Activated CD4-positive, alpha-beta T cell treated with anti-CD3 and anti-CD28 coated beads, Interleukin-2, amount 50 U/mL, for 1 hour (primary cell): ENCODE results near the gene ZDBF2.
"Not testable (repeated sequence)": the region's sequence is repeated elsewhere in the genome, so short reads cannot be mapped to it uniquely, and the experiment has no call there.

ENCODE experiments used
- DNase-seq: peaks from one replicate; pipeline ENCODE4 v3.0.0-alpha.2; 2020

Gene ZDBF2

GRCh38 chr2:206274434-206275311 lies at the start of gene ZDBF2:
Gene ZDBF2, plus strand, starts transcription at chr2:206274663. Its CDS starts 7,187 bp downstream, at chr2:206281850.
- DNase-seq, result peak; percentile 42

- DNase-seq, result no peak
Measured at GRCh38 chr2:206225435-206226232, 48.8 kb upstream of the ZDBF2 start.

DNA sequence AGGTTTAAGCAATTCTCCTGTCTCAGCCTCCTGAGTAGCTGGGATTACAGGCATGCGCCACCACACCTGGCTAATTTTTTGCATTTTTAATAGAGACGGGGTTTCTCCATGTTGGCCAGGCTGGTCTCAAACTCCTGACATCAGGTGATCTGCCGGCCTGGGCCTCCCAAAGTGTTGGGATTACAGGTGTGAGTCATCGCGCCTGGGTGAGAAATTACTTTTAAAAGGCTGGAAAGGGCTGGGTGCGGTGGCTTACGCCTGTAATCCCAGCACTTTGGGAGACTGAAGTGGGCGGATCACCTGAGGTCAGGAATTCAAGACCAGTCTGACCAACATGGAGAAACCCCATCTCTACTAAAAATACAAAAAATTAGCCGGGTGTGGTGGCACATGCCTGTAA lies 45.8 kb upstream of the ZDBF2 start:
- DNase-seq, result not testable (repeated sequence)

- DNase-seq, result no peak
Measured at GRCh38 chr2:206229642-206230041, 44.8 kb upstream of the ZDBF2 start.

- no peak for DNase-seq
Measured at GRCh38 chr2:206230060-206230762, 44.3 kb upstream of the ZDBF2 start.

- no peak for DNase-seq
Measured at GRCh38 chr2:206231669-206232286, 42.7 kb upstream of the ZDBF2 start.

- DNase-seq, result no peak
Measured at GRCh38 chr2:206232287-206233035, 42.0 kb upstream of the ZDBF2 start.

DNA sequence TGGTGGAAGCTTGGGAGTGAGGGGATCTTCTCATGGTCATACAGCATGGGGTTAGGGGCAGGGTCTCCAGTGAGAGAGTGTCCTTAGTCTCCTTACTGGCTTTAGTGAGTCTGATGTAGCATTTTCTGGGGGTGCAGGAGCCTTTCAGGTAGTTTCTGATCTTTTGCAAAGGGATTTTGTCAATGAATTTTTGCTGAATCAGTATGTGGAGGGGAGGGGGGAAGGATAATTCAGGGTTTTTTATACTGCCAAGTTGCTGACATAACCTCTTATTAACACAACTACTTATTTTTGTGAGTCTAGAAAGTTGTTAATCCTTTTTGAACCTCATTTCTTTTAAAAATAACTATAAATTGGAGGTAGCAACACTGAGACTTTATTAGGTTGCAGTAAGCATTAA lies 35.3 kb upstream of the ZDBF2 start:
- no peak for DNase-seq

GRCh38 chr2:206240327-206240726 lies 34.1 kb upstream of the ZDBF2 start:
- no peak for DNase-seq

DNA sequence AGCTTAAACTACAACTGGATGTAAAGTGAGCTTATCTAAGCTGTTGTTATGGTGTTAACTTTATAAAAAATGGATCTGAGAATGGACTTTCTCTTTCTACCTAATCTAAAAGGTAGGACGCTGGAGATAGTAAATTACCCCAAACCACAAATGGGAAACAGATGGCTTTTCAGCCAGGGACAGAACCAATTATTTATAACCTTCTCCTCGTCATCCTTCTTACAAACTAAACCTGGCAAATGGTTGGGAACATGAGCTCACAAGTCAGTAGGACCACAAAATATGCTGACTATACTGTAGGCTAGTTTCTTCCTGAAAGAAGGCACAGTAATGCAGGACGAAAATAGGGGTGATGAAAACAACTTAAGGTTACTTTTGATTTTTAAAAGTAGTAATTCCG lies 32.7 kb upstream of the ZDBF2 start:
- DNase-seq, result no peak

GRCh38 chr2:206245265-206245672 lies 29.2 kb upstream of the ZDBF2 start:
- no peak for DNase-seq

GRCh38 chr2:206250041-206250897 lies 24.2 kb upstream of the ZDBF2 start:
- no peak for DNase-seq

- no peak for DNase-seq
Measured at GRCh38 chr2:206253125-206253776, 21.2 kb upstream of the ZDBF2 start.

DNA sequence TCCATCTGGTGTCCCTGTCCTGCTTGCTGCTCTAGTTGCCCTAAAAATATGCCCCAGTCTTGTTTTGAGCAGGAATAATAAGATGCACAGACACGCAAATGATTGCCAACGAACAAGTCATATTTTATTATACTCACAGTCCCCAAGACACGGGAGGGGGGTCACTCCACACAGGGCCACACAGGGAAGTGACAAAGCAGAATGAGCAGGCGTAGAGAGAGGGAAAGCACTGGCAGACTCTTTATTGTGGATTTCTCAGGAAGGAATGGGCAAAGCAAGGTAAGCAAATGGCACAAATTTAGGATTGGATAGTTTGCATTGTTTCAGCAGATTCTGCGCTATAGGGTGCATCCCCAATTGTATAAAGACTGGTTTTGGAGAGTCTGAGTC lies 20.7 kb upstream of the ZDBF2 start:
- no peak for DNase-seq

- no peak for DNase-seq
Measured at GRCh38 chr2:206255003-206255402, 19.5 kb upstream of the ZDBF2 start.

DNA sequence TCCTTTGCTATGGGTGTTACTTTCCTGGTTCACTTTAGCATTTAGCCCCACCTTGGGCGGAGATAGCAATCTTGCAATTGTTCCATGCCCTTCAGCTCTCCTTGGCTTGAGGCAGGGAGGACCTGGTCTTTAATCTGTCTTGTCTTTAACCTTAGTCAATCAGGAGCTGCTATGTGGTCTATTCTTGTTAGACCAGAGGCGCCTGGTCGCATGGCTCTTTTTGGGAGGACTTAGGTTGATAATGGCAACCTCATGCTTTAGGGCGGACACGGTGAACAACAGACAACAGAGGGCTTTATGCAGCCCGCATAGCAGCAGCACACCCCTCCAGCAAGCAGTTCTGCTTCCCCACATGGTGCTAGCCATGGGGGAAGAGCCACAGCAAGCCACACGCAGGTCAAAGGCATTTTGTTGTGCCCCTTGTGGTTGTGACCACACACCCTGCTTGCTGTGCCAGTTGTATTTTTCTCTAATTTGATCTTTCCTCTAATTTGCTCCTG lies 17.7 kb upstream of the ZDBF2 start:
- DNase-seq, result no peak

DNA sequence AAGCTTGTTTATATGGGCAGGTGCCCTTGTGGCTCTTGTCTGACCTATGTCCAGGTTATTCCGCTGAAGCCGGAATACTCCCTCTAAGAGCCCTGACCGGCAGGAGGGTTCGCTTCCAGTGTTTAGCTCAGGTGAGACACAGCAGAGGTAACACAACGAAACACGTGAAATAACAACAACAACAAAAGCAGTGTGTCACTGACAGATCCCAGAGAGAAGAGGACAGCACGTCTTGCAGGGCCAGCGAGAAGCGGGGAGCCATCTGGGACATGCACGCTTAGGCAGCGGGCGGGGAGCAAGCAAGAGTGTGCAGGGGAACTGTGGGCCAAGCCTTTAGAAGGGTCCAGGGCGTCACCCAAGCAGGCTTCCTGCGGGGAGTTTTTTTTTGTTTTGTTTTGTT lies 17.1 kb upstream of the ZDBF2 start:
- no peak for DNase-seq

DNA sequence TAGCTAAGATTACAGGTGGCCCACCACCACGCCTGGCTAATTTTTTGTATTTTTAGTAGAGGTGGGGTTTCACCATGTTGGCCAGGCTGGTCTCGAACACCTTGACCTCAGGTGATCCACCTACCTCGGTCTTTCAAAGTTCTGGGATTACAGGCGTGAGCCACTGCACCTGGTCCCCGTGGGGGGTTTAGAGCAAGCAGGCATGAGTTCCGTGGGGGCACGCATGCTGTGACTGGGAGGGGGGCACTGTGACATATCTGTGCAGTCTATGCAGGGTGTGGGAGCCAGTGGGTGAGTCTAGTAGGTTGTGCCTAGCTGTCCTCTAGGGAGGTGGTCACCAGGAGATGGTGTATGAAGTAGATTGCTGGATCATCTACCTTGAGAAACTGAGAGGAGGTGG lies 16.6 kb upstream of the ZDBF2 start:
- DNase-seq, result no peak

GRCh38 chr2:206258615-206259014 lies 15.8 kb upstream of the ZDBF2 start:
- DNase-seq, result not testable (repeated sequence)
